GM19372 (cell line): ENCODE measurements around the gene GOLGA7B.

ENCODE experiments used
- ATAC-seq: cut with Tn5 transposase; IDR thresholded peaks from one replicate; pipeline ENCODE4 v1.9.1; 2021; ENCODE audit warnings: mild to moderate bottlenecking, low read depth, moderate library complexity; ENCODE audit not compliant: unreplicated experiment

Gene GOLGA7B

DNA sequence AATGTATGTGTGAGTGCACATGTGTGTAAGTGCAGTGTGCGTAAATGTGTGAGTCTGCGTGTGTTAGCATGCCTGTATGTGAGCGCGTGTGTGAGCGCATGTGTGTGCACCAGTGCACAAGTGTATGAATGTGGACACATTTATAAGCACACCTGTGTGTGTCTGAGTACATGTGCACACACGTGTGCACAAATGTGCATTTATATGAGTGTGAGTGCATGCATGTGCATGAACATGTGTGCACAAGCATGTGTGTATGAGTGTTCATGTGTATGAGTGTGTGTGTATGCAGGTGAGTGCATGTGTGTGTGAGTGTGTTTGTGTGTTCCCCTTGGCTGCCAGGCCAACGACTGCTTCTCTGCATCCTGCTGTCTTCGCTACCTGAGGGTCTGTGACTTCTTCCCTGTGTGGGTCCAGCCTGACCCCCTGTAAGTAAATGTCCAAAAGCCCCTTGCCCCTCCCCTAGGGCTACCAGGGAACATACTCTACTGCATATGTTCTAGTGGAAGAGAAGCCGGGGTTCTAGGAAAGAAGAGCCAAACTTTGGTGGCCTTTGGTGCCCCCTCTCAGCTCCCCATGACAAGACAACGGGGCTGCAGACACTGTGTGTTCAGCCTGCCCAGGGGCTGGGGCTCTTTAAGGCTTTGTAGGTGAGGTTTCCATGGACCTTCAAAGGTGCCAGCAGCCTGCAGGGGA is 17.0 kb downstream of the GOLGA7B start:
- ATAC-seq = no peak

- no peak for ATAC-seq
Observed at GRCh38 chr10:97867220-97867800, 17.7 kb downstream of the GOLGA7B start.

- ATAC-seq = no peak
Observed at GRCh38 chr10:97868134-97868685, 18.6 kb downstream of the GOLGA7B start.

- ATAC-seq = peak; percentile 87
Observed at GRCh38 chr10:97869091-97870042, 19.7 kb downstream of the GOLGA7B start.

GRCh38 chr10:97870990-97871389 is 21.3 kb downstream of the GOLGA7B start:
- ATAC-seq = no peak

DNA sequence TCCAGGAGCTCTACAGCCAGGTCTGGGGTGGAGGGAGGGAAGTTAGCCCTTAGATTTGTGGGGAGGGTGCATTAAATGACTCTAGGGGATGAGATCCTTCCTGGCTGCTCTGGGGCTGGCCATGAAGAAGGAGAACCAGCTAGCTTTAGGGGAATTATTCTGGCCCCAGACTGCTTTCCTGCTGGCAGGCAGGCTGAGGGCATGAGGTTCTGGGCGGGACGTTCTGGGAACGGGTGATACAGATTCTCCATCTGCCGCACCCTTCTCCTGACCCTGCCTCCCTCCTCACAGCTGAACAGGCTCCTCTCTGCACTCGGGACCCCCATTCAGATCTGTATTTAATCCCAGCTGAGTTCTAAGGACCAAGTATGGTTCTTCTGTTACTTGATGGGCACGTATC is 23.9 kb downstream of the GOLGA7B start:
- no peak for ATAC-seq

DNA sequence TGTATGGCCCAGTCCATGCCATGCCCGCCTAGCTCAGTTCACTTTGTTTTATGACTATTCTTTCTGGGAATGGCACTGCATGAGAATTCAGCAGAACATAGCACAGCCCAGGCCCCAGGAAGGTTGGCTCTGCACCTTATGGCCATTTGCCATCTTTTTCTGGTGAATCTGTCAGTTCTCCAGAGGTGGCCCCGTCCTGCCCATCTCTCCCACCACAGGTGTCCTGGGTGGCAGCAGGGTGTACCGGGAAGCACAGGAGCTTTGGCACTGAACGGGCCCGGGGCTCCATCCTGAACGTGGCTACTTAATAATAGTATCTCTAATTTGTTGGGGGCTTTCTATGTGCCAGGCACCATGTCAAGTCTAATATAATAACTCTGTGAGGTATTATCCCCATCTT is 24.7 kb downstream of the GOLGA7B start:
- ATAC-seq = no peak

DNA sequence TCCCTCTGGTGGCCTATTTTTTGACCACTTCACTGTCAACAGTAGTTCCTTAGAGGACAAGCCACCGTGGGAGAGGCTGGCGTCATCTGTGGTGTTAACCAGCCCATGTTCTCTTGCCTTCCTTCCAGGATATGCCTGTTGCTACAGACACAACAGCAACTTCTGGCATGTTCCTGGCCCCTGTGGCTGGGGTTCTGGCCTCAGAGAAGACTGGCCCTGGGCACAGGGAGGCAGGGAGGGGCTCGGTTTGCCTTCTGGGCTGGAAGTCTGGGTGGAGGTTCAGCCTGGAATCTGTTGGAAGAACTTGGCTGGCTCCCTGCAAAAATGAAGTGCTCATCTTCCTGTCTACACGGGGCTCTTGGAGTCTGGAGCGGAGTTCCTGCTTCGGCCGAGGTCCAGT is 25.7 kb downstream of the GOLGA7B start:
- ATAC-seq = no peak

GRCh38 chr10:97876402-97876801 is 26.8 kb downstream of the GOLGA7B start:
- ATAC-seq = no peak

DNA sequence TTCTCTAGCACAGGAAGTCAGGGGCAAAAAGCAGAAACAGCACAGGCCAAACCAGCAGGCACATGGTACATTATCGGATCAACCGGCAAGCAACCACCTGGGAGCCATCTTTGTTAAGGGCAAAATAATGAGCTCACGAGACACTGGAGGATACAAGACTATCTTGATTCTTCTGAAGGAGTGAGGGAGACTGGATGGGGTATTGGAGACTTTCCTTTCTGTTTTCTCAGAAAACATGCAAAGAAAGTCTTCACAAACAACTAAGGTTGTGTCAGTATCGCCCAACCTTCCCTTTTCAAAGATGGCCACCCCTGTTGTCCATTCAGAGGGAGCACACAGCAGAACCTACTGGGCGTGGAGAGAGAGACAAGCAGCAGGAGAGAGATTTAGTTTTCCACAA is 29.6 kb downstream of the GOLGA7B start:
- ATAC-seq = no peak

DNA sequence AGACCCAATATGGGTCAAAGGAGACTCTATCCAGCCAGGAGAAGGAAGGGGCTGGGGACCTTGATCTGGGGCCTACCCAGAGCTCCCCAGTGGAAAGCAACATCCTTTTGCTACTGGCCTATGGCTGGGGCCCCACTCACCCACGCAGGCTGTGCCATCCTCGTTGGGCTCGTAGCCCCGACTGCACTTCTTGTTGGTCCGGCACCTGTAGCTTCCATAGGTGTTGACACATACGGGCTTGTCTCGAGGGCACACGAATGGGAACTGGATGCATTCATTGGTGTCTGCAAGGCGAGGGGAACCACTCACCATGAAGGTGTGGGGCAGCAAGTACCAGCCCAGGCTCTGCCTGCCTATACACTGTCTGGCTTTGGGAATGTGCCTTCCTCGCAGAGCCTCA is 30.5 kb downstream of the GOLGA7B start:
- no peak for ATAC-seq

- no peak for ATAC-seq
Observed at GRCh38 chr10:97882142-97883091, 32.8 kb downstream of the GOLGA7B start.

DNA sequence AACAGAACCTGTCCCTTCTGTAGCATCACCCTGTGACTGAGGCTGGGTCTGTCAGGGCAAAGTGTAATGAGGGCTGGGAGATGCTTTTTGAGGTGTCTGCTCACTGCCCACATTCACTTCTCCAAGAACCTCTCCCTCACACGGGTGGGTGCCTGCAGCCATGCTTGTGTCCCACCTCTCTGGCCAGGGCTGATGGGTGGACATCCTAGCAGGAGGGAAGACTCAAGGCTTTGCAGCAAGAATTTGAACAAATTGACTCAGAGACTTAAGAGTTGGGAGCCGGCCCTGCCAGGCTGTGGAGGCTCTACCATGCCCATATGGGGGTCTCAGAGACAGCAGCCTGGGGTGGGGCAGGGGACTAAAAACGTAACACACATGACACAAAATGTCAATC is 33.4 kb downstream of the GOLGA7B start:
- ATAC-seq = no peak

DNA sequence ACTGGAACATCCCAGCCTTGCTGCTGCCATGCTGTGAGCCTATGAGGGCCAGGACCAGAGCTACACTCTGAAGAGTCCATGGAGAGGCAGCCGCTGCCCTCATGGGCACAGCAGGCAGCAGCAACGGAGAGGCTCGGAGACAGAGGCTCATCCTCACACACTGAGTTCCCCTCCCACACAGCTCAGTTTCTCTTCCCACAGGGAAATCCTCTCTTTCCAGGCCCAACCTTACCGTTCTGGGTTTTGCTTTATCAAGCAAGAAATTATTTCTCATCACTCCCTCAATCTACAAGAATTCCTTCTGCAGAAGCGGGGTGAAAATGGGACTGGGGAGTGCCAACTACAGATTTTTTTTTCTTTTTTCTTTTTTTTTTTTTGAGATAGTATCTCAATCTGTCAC is 36.6 kb downstream of the GOLGA7B start:
- no peak for ATAC-seq

- ATAC-seq = no peak
Observed at GRCh38 chr10:97887399-97887798, 37.8 kb downstream of the GOLGA7B start.

GRCh38 chr10:97888134-97888533 is 38.5 kb downstream of the GOLGA7B start:
- ATAC-seq = no peak

GRCh38 chr10:97888641-97889262 is 39.1 kb downstream of the GOLGA7B start:
- ATAC-seq = no peak

- no peak for ATAC-seq
Observed at GRCh38 chr10:97889461-97890265, 40.0 kb downstream of the GOLGA7B start.
